Dermis lymphatic vessel endothelial cell (primary cell): ENCODE measurements around the gene ASCC2. TPM values are rescaled to one million over a fixed set of nuclear protein-coding genes. Genes with fewer than 3 reads are reported as not detected.

Experiments
- total RNA-seq: library from RNA; depleted of rRNA; stranded (reverse); fragments of >200 nt; gene quantifications from 2 replicates; pipeline ENCODE4 v1.2.1, GENCODE V29; 2014

The ASCC2 gene, protein sequence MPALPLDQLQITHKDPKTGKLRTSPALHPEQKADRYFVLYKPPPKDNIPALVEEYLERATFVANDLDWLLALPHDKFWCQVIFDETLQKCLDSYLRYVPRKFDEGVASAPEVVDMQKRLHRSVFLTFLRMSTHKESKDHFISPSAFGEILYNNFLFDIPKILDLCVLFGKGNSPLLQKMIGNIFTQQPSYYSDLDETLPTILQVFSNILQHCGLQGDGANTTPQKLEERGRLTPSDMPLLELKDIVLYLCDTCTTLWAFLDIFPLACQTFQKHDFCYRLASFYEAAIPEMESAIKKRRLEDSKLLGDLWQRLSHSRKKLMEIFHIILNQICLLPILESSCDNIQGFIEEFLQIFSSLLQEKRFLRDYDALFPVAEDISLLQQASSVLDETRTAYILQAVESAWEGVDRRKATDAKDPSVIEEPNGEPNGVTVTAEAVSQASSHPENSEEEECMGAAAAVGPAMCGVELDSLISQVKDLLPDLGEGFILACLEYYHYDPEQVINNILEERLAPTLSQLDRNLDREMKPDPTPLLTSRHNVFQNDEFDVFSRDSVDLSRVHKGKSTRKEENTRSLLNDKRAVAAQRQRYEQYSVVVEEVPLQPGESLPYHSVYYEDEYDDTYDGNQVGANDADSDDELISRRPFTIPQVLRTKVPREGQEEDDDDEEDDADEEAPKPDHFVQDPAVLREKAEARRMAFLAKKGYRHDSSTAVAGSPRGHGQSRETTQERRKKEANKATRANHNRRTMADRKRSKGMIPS
- 16.4 and 20.3 TPM in 2 replicates for total RNA-seq

DNA sequence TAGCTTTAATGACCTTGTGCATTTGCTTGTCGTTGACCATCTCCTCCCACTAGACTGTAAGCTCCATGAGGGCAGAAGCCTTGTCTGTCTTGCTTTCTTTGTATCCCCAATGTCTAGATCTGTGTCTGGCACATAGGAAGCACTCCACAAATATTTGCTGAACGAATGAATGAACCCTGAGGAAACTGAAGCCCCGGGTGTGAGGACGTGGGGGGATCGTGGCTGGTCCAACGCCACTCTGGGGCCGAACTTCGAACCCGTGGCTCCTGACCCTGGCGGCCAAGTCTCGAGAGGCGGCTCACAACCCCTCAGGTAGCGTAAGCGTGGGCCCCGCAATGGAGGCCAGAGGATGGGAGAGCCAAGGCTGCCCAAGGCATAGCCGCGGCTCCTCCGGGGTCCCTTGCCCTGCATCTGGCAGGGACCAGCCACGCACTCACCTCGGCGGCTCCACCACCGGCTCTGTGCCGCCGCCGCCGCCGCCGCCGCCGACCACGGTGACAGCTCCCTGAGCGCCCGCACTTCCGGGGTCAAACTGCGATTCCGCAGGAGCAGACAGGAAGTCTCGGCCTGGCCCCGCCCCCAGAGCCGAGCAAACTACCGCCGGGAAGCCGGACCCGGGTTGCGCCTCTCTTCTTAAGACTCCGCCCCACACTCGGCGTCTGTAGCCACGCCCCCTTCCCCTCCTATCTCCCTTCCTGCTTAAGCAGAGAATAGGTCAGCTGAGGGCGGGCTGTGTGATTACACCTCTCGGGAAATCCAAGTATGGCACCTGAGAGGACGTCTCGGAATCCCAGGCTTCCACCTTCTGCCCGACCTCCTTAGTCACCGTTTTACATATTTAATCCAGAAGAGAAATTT is at the start of gene ASCC2:
Gene ASCC2 (minus strand): TSS at position 534 of the 858 bp plus-strand sequence. CDS start 5,949 bp downstream, outside the sequence.

DNA sequence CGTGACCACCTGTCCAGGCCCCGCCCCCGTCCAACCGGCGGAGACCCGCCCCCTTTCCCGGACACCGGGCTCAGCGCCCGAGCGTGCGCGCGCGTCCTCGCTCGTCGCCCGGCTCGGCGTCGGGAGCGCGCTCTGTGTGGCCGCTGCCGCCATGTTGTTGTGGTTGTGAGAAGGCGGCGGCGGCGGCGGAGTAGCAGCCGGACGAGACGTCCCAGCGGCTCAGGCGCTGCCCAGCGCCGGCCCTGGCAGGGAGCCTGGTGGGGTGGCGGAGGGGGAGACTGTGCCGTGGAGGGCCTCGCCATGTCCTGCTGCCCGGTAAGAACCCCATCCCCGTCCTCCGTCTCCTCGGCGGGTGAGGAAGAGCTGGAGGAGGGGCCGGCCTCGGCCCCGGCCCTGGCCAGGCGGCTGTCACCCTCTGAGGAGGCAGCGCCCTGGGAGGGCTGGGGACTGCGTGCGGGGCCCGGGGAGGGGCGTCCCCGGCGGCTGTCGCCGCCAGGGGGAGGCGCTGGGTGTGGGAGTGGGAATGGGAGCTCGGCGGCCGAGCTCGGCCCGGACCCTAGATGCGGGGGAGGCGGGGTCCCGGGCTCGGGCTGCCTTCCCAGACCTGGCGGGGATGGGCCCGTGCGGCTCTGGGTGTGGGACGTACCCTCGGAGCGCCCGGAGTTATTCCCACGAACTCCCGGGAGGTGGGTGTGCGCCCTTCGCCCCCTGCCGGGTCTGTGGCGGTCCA is 45.1 kb upstream of the ASCC2 start, which contains the start of gene MTMR3:
Gene MTMR3 (plus strand): TSS at position 130 of the 730 bp plus-strand sequence. CDS start 87,886 bp downstream, outside the sequence.

DNA sequence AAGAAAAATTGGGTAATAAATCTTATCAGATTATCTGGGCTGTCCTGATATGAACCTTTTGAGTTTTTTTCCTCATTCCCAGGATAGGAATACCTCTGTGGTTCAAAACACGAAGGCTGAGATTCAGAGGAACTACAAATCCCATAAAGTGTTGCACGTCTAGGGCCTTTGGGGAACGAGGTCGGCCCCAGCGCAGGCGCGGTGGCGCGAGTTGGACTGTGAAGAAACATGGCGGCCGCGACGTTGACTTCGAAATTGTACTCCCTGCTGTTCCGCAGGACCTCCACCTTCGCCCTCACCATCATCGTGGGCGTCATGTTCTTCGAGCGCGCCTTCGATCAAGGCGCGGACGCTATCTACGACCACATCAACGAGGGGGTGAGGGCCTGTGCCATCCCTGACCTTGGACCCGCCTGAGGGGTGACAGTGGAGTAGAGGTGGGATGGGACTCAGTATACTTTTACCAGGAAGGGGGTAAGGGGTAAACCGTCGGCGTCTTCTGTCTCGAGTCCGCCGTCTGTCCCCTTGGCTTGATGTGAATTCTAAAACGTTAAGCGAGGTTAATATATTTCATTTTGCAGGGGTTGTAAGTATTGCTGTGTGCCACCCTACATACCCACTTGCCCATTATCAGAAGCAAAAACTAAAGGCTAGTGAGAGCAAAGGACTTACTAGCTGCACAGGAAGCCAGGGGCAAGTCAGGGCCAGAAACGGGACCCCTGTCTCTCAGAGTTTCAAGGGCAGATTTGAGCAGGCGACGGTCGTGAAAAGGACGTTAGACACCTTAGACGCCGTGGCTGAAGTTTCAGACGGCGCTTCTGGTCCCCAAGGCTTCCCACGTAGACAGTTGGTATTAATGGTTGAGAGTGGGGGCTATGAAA is 70.7 kb downstream of the ASCC2 start, which contains the start of gene UQCR10:
Gene UQCR10 (plus strand): TSS at position 199 of the 881 bp plus-strand sequence. CDS start 30 bp downstream, at position 229.

DNA sequence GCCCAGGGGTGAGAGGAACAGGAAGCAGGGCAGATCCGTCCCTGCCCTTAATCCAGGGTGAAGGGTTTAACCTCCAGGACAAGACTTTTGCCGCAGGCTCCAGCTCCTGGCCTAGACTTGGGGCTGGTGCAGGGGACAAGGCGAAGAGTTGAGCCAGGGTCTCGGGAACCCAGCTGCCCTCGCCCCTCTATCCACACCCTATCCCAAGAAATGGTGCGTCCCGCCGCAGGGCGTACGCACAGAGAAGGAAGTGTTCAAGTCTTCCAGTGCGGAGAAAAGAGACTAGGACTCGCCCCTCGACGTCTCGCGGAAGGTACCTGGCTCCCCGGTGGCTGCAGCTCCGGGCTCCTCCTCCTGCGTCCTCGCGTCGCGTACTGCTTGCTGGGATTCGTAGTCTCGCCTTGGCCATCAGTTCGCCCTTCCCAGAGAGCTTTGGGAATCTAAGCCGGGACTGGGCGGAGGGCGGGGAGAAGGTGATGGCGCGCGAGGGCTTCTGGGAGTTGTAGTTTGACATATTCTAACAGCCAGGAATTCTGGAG is 71.4 kb downstream of the ASCC2 start, which contains the start of gene ZMAT5:
Gene ZMAT5 (minus strand): TSS at position 376 of the 539 bp plus-strand sequence. CDS start 18,463 bp downstream, outside the sequence.

Other genes starting within 250 kb of the ASCC2 start
- gene NF2, start 234.6 kb downstream of the ASCC2 start, total RNA-seq = 34.0 and 37.1 TPM in 2 replicates
- gene CABP7, start 118.3 kb downstream of the ASCC2 start, total RNA-seq = not detected in 2 replicates
- 15.1 and 15.6 TPM in 2 replicates for gene ZMAT5, start 71.3 kb downstream of the ASCC2 start, total RNA-seq
- 59.5 and 62.0 TPM in 2 replicates for gene UQCR10, start 70.9 kb downstream of the ASCC2 start, total RNA-seq
- 29.6 and 31.5 TPM in 2 replicates for gene MTMR3, start 44.9 kb upstream of the ASCC2 start, total RNA-seq
- gene HORMAD2, start 242.2 kb upstream of the ASCC2 start, total RNA-seq = not detected in 2 replicates